Stimulated activated CD4-positive, alpha-beta T cell treated with anti-CD3 and anti-CD28 coated beads, Interleukin-12 subunit alpha, Interleukin-12 subunit beta, amount 100 ng/mL, for 48 hours (primary cell): ENCODE results near the gene EIF5.
A peak's percentile ranks its signal among the peaks of the same experiment; 100 is the strongest.
"Not testable (repeated sequence)": the region's sequence is repeated elsewhere in the genome, so short reads cannot be mapped to it uniquely, and the experiment has no call there.

Experiments
- DNase-seq, 3 donors: peaks; one replicate each; pipeline ENCODE4 v3.0.0-alpha.2; 2020; ENCODE audit warnings: low read depth in 2 of 3, low spot score in 1 of 3

The EIF5 gene

GRCh38 chr14:103334644-103335622, 896 bp downstream of the EIF5 start:
- DNase-seq, result peak; percentile 65 to 74 (median 68)

- DNase-seq, result no peak
These were observed 2.2 kb downstream of the EIF5 start for GRCh38 chr14:103336191-103336590.

GRCh38 chr14:103337794-103338193, 3.8 kb downstream of the EIF5 start:
- no peak for DNase-seq

GRCh38 chr14:103339561-103339960, 5.5 kb downstream of the EIF5 start:
- no peak for DNase-seq

GRCh38 chr14:103340480-103341212, 6.6 kb downstream of the EIF5 start:
- no peak for DNase-seq

GRCh38 chr14:103341250-103342129, 7.5 kb downstream of the EIF5 start:
- DNase-seq, result no peak

- DNase-seq, result no peak
These were observed 9.3 kb downstream of the EIF5 start for GRCh38 chr14:103343164-103343879.

- DNase-seq, result no peak
These were observed 10.1 kb downstream of the EIF5 start for GRCh38 chr14:103343905-103344797.

GRCh38 chr14:103346286-103346685, 12.2 kb downstream of the EIF5 start:
- no peak for DNase-seq

GRCh38 chr14:103347091-103347815, 13.2 kb downstream of the EIF5 start:
- no peak for DNase-seq

GRCh38 chr14:103348154-103348553, 14.1 kb downstream of the EIF5 start:
- no peak for DNase-seq

GRCh38 chr14:103349982-103350381, 15.9 kb downstream of the EIF5 start:
- DNase-seq, result no peak

- no peak for DNase-seq
These were observed 19.3 kb downstream of the EIF5 start for GRCh38 chr14:103353362-103353761.

- DNase-seq, result no peak
These were observed 20.1 kb downstream of the EIF5 start for GRCh38 chr14:103354141-103354540.

GRCh38 chr14:103356024-103356682, 22.1 kb downstream of the EIF5 start:
- no peak for DNase-seq

- DNase-seq, result not testable (repeated sequence)
These were observed 23.5 kb downstream of the EIF5 start for GRCh38 chr14:103357552-103357951.

GRCh38 chr14:103360548-103360947, 26.5 kb downstream of the EIF5 start:
- no peak for DNase-seq

- DNase-seq, result no peak
These were observed 27.8 kb downstream of the EIF5 start for GRCh38 chr14:103361867-103362266.
